CD4-positive, alpha-beta T cell treated with Interleukin-4 for 1 hour (primary cell): ENCODE data around the gene LIN54.
"Not testable (repeated sequence)": the region's sequence is repeated elsewhere in the genome, so short reads cannot be mapped to it uniquely, and the experiment has no call there.

Experiments used
- DNase-seq, 2 donors: peaks; one replicate each; pipeline ENCODE4 v3.0.0-alpha.2; 2020 to 2022

Gene LIN54

DNA sequence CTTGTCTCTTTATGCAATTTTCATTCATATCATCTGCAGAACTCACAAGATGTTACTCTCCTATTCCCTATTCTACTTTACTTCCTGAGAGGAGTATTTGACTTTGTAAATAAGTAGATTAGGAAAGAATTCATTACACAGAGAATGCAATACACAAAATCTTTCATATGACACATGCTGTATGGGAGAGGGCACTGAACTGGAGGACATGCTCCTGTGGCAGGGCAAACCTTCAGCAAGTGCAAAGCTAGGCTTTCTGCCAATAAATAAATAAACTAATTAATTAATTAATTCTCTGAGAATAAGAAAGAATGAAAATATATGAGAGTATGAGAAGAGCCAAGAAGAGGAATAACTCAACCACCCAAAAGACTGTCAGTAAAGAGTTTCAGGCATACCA, 76.2 kb downstream of the LIN54 start:
- DNase-seq = no peak

DNA sequence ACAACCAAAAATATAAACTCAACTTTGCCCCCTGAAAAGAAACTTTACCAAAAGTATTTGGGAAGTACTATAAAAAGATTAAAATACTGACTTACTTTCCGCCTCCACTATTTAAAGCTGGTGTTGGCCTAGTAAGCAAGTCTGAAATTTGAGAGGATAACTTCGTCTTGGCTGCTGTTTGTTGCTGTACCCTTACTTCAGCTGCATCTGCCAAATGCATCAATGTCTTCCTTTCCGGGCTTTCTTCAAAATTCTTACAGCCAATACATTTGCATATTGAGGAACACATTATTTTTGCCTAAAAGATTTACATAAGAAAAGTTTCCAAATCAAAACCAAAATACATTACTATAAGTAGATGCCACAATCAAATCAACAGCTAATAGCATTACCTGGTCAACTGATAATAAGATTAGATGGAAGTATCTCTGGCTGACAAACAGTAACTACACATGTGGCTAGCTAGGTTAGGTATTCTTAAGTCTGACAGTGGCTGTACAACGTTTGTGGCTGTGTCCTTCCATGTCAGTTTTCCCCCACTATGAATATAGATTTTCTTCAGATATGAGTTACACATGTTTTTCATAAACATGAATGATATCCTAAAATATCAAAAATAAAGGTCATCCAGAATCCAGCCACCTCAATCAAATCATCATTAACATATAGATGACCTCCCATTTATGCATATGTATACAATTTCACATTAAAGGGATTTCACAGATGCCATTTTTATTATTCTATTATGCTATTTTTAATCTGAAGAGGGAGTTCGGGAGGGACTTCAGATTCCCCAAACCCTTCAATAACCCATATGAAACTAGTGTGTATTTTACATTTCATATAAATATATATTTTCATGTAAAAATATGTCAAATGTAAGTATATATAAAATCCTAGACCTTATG, 79.5 kb downstream of the LIN54 start:
- no peak for DNase-seq

DNA sequence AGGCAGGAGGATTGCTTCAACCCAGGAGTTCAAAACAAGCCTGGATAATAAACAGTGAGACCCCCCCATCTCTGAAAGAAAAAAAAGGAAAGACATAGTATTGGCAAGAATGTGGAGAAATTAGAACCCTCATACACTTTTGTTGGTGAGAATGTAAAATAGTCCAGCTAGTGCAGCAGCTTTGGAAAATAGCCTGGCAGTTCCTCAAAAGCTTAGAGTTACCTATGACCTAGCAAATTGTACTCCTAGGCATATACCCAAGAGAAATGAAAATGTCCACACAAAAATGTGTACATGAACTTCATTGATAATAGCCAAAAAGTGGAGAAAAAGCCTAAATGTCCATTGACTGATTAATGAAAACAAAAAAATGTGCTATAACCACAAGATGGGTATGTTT, 88.8 kb downstream of the LIN54 start:
- no peak for DNase-seq

DNA sequence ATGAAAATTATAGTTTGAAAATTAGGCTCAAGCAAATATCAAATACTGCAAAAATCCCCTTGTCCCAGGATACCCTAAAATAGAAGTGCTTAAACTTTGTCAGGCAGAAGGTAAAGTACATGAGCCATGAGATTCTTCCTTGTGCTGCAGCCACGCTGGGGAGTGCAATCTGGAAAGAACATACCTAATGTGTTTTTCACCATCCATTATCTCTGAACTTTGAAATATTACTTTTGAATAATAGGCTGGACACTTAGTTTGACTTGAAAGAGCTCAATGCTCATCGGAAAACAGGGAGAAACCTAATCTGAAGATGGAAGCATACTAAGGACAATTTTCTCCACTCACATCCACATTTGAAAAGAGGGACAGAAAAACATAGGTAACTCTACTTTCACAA, 91.2 kb downstream of the LIN54 start:
- DNase-seq = no peak

DNA sequence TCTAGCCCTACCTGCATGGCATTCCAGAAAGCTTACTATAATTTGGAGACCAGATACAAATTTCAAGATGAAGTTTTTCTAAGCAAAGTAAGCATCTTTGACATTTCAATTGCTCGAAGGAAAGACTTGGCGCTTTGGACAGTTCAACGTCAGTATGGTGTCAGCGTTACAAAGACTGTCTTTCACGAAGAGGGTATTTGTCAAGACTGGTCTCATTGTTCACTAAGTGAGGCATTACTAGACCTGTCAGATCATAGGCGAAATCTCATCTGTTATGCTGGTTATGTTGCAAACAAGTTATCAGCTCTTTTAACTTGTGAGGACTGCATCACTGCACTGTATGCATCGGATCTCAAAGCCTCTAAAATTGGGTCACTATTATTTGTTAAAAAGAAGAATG, 92.5 kb downstream of the LIN54 start:
- no peak for DNase-seq

DNA sequence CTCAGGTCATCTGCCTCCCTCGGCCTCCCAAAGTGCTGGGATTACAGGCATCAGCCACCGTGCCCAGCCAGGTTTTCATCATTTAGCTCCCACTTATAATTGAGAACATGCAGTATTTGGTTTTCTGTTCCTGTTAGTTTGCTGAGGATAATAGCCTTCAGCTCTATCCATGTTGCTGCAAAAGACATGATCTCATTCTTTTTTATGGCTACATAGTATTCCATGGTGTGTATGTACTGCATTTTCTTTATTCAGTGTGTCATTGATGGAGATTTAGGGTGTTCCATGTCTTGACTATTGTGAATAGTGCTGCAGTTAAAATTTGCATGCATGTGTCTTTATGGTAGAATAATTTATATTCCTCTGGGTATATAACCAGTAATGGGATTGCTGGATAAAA, 96.7 kb downstream of the LIN54 start:
- DNase-seq = not testable (repeated sequence)

DNA sequence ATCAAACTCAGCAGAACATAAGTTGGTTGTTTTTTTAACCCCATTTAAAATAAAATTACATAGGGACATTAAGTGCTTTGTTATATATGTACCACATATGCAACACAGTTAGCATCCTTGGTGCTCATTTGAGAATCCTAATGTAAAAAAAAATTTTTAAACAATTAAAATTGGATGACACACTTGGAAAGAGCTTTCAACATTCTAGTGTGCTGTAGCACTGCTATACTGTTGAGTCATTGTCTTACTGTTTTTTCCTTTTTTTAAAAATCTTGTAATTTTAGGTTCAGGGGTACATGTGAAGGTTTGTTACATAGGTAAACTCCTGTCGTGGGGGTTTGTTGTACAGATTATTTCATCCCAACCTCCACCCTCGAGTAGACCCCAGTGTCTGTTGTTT, 97.3 kb downstream of the LIN54 start:
- DNase-seq = no peak

DNA sequence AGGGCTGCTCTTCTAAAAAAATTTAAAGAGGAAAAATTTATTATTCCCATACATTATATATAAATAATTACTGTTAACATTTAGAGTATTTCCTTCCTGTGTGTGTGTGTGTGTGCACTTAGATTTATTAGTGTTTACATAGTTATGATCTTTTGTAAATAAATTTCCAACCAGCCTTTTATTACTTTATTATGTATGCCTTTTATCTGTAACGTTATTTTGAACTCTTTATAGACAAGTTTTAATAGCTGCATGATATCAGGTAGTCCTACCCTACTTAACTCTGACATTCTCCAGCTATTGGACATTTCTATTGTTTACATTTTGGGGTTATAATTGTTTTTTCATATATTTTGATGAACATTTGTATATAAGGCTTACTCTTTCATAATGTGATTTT, 101.3 kb downstream of the LIN54 start:
- no peak for DNase-seq

DNA sequence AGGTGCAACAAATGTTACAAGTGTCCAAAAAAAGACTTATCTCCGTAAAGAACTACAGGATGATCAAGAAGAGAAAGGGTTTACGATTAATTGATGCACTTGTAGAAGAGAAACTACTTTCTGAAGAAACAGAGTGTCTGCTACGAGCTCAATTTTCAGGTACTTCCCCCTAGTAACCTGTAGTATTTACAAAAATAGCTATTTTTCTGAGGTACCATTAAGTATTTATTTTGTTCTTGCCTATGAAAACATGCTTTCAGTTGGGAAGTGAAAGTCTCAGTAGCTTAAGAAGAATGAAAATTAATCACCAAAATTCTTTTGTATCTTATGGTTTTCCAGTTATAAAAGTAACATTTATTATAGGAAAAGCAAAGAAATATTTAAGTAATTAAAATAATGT, 104.2 kb downstream of the LIN54 start:
- DNase-seq = no peak

DNA sequence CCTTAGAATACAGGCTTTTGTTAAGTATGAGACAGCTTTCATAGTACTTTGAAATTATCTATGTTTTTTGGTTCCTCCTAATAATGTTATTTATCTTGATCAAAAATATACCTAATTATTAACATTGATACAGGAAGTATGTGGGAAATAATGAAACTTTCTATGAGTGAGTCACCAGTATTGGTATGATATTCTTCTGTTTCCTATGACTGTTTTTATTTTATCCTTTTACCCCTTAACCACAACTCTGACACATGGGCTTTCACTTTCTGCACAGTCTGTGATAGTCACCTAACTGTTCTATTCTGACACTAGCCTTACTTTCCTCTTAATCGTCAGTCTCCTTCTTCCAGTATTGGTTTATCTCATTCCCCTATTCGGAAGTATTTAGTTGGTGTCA, 105.4 kb downstream of the LIN54 start:
- peak in 1 of 2 donors; percentile 57 for DNase-seq

DNA sequence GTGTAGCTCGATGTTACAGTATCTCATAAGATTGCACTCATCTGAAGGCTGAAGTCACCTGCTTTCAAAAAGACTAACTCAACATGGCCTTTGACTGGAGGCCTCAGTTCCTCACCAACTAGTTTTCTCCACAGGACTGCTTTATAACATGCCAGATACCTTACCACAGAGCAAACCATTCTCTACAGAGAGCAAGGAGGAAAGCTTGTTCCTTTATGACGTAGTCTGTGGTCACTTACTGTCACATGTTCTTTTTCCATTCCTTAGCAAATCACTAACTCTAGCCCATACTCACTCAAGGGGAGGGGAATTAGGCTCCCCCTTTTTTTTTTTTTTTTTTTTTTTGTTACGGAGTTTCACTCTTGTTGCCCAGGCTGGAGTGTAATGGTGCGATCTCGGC, 106.9 kb downstream of the LIN54 start:
- DNase-seq = peak in 1 of 2 donors; percentile 14

DNA sequence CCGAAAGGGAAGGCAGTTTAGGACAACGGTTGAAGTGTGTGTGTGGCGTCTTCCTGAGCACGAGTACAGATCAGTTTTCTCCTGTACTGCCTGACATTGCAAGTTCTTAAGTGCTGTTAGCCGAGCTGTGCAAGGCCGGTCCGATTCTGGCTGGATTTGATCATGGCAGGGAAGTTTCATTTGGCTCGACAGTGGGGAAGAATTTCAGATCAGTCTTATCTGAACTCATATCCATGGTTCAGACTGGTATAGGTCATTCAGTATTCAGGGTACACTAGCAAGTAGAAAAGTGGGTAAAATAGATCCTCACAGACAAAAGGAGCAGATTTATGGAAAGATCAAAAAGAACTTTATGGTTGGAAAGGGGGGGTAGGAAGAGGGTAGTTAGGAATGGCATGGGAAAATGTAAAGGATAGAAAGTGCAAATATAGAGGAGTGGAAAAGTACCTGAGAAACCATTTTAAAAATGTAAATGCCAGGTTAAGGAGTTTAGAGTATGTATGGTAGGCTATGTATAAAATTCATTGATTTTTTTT, 109.4 kb downstream of the LIN54 start:
- DNase-seq = no peak

DNA sequence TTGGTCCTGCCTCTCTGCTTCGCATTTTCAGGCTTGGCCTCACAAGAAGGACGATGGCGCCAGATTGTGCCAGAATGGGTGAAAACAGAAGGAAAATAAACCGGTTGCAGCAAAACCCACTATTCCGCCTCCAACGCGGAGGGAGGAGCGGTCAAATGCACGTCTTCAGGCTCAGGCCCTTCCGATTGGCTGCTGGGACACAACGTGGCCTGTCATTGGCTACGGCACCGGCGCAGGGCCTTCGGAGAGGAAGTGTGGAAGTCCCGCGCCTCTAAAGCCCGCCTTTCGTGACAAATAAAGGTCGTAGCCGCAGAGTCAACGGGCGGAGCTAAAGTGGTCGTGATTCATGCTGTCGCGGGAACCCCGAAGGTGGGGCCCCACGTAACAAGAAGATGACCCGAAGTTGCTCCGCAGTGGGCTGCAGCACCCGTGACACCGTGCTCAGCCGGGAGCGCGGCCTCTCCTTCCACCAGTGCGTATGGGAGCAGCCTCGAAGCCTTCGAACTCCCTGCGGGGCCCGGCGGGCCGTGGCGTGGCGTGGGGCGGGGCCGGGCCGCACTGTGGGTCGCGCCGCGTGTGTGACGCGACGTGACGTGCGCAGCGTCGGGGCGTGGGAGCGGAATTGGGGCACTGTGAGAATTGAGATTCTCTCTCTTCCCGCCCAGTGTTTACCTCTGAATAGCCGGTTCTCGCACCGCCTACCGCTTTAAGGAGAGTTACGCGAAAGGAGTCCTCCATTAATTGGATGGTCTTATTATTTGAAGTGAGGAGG, 110.0 kb downstream of the LIN54 start, which contains the start of gene THAP9:
Gene THAP9 (plus strand): TSS at position 325 of the 772 bp plus-strand sequence. CDS start 68 bp downstream, at position 393.
- DNase-seq = peak; percentile 99

DNA sequence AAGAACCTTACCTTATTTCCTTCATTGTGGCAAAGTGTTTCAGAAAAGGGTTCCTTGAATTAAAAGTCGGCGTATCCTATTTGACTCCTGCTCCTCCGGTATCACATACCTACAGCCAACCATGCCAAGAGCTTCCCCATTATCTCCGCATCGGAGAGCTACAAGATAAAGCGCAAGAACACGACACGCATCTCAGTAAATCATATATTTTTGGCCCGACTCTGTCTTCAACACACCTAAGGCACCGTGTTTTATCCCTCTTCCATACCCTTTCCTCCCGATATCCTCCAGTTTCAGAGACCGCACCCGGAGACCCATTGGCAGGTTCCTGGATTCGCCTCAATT, 110.6 kb downstream of the LIN54 start:
- DNase-seq = no peak

DNA sequence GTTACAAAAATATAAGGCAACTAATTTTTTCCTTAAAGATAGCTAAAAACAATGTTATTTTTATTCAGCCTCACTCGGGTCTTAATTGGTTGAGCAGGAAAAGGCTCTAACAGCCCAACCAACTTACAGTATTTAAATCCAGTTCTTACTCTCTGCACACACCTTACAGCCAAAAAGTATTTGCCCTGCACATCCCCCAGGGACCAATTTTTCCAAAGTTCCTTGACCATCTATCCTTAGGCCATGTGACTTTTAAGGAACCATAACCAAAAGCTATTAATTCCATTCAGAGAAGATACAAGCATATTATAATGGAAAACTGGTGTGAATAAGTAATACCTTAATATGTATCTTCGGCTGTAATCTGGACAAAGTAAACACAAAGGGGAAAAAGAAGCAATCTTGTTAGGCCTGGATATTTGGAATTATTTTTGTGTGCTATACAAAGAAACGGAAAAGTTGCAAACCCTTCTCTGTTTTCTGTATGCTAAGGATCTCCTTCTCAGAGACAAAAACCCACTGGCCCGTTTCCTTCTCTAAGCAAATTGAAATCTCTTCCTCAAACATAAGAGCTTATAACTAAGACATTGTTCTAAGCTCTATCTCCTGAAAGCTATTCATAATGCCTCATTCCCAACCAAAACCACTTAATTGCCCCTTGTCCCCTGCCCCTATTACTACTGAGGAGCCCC, 111.1 kb downstream of the LIN54 start:
- DNase-seq = no peak

DNA sequence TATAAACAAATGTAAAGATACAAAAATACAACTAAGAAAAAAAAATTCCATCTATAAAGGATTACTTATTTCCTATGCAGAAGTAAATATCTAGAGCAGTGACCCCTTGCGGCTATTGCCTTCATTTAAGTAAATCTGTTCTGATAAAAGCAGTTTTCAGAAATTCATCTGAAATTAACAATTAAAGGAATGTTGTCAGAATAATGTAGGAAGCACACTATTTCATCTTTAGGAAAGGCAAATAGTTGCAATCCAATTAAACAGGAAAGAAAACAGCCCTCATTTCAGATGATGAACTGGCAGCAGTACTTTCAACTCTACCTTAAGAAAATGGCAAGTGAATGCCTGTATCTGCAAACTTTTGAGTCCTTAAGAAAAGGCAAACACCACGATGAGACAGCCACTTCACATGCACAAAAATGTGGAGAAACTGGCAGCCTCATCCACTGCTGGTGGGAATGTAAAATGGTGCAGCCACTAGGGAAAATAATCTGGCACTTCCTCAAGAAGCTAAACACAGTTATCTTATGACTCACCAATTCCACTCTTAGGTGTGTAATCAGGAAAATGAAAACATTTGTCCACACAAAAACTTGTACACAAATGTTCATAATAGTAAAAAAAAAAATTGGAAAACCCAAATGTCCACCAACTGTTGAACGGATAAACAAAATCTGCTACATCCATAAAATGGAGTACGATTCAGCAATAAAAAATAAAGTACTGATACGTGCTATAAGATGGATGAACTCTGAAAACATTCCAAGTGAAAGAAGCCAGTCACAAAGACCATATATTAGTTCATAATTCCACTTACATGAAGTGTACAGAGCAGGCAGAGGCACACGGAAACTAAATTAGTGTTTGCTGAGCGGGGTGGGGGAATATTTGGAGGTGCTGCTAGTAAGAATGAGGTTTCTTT, 112.0 kb downstream of the LIN54 start:
- peak in 1 of 2 donors; percentile 43 for DNase-seq

DNA sequence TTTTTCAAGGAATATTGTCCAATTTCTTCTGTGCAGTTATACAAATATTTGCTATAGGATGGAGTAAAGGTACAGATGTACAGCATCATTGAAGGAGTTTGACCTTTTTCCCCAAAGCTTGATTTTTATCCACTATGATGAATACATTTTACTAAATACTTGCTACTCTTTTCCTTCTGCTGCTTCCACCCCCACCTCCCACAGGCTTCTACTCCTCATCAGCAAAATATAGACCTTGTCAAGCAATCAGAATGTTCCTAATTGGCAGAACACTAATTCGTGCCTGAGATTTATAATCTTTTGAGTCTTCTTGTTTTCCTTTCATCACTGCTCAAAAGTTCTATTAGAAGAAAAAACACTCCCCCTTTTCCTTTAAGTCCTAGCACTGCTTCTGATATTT, 113.9 kb downstream of the LIN54 start:
- no peak for DNase-seq

DNA sequence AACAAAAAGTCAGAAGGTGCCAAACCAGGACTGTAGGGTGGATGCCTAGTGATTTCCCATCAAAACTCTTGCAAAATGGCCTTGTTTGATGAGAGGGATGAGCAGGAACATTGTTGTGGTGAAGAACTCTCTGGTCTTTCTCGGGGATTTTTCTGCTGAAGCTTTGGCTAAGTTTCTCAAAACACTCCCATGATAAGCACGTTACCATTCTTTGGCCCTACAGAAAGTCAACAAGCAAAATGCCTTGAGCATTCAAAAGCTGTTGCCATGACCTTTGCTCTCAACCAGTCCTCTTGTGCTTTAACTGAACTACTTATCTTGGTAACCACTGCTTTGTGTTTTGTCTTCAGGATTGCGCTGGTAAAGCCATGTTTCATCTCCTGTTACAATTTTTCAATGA, 116.7 kb downstream of the LIN54 start:
- no peak for DNase-seq

DNA sequence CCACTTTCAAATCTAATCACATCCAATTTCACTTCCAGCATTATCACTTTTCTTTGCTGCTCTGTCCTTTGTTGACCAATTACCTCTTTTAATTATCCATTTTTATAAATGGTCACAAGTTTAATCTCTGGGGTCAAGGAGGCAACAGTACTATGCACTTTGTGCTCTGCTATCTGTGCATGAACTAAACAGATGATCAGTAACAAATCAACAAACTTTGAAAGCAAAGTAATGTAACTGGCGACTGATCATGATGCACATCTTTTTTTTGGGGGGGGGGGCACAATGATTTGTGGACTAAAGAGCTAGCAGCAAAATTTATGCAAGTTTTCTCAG, 118.2 kb downstream of the LIN54 start:
- DNase-seq = no peak

DNA sequence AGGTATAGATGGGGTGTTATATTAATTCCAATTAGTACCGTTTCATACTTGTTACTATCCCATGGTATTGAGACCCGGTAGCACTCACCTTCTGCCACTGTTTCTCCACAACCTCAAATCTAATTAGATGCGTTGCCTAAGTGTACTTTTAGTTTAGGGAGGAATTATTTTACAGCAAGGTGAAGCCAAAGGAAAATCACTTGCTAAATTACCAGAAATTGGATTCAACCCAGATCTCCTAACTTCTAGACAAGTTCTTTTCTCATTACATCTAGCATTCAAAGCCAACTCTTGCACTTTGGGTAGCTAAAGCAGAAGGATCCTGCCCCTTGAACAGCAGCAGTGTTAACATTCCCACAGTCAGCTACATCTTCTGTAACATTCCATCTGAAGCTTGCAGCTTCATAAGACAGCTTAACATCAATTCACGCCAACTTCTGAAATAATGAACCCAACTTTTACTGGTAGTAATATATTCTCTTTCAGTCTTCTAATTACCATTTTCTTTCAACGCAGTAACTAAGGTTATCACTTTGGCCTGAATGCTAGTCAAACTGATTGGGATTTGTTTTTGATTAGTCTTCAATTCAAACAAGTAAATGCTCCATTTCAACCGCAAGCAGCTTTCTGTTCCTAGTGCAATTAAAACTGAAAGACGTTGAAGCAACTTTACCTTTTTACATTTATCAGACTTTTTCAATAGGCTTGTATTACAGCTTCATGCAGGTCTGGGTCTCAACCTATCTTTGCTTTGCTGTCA, 118.7 kb downstream of the LIN54 start:
- peak in 1 of 2 donors; percentile 10 for DNase-seq
